GM11168 (cell line): Measurements from ENCODE around the gene PPP4C.
"Not testable (repeated sequence)": the region's sequence is repeated elsewhere in the genome, so short reads cannot be mapped to it uniquely, and the experiment has no call there.

Source experiments
- in situ Hi-C: fragments of 300-500 bp; cut with MboI; formaldehyde crosslinking; loops from one replicate; pipeline ENCODE4 v1.12.0; 2022; ENCODE audit warnings: low sequenced_read_pairs; ENCODE audit not compliant: unreplicated experiment

Gene PPP4C

GRCh38 chr16:30094541-30095165 lies 18.9 kb downstream of the PPP4C start:
- in situ Hi-C loops, result no loop called here

DNA sequence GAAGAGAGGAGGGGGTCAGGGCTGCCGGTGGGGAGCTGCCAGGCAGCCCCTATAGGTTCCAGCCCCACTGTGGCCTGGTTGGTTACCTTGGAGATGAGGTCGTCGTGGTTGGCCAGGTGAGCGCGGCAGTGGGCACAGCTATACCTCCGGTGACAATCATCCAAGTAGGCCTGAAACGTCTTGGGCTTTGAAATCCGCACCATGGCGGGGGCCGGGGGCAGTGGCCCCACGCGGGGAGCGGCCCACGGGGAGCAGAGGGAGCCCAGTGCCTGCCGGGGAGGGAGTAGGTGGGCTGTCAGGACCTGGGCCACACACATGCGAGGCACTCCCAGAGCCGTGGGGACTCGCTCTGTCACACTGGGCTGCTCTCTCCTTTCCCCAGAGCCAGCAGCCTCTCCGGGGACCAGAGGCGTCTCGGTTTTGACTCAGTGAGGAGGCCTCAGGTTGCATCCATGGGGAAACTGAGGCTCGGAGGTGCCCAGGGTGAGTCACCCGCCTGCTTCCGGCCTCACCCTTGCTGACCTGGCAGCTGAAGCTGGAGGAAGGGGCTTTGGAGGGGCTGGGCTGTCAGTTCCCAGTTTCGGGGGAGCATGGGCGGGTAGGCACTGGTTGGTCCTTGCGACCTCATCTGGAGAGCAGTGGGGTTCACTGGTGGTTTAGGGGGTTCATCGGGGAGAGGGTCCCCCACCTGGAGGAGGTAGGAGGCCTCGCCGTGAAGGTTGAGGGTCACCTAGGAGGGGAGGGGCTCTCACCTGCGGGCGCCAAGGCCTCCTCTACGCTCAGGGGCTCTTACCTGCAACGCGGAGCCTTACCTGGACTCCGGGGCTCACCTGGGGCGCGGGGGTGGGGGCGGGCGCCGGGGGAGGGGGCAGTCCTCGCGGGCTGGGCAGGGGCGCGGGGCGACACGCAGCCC lies 19.6 kb downstream of the PPP4C start:
- in situ Hi-C loops, result no loop called here

GRCh38 chr16:30096105-30096861 lies 20.5 kb downstream of the PPP4C start, which contains the start of gene YPEL3:
YPEL3 (minus strand) TSS chr16:30096213; CDS start chr16:30095482, 731 bp downstream.
- in situ Hi-C loops, result no loop called here

DNA sequence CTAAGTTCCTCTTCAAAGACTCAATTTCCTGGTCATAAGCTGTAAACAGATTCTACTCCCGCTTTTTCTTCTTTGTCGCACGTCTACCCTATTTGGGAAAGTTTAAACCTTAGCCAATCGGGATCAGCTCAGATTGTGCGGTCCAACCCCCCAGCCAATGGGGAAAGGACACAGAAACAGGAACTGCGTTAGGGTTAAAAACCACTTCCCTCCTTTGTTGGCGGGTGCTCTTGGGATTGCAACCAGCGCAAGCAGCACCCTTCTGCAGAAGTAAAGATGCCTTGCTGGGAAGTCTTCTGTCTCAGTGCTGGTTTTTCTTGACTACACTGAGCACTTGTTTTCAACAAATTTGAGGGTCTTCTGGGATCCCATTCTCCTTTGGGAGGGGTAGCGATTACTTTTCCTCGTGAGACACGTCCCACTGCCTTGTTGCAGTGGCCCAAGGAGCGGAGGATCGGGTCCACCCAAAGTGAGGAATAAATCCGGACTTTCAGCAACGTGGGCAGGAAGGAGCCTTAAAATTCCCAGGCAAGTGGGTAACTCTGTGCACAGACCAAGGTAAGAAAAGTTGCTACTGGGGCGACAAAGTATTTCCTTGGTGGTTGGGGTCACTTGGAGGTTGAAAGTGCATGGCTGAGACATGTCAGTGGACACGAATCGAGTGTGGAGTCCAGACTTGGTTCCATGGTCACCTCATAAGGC lies 21.2 kb downstream of the PPP4C start:
- in situ Hi-C loops, result no loop called here

DNA sequence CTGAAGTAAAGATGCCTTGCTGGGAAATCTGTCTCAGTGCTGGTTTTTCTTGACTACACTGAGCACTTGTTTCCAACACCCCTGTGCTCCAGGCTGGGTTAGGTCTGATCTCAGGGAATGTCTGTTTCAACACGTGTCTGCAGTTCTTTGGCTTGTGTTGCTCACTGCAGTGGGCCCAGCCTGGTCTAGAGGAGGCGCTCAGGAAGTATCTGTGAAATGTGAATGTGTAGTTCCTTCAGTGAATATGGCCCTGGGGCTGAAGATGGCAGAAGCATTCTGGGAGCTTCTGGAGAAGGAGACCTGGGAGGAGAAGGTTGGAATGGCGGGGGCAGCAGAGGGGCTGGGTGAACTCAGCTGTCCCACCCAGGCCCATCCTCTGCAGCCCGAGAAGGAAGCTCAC lies 28.3 kb downstream of the PPP4C start:
- in situ Hi-C loops, result no loop called here

DNA sequence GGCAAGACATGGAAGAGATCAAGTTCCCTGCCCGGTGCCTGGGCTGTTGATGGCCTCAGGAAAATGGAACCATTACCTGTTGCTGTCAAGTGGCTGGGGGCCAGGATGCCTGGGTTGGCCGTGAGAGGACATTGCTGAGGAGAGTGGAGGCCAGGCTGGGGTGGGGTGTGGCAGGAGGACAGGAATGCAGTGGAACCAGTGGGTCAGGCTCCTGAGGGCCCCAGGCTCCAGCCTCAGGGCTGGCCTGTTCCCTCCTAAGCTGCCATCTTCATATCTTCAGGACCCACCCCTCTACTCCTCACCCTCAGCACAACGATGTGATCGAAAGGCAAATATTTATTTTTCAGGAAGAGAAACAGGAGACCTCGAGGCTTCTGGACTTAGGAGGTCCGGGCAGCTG lies 28.7 kb downstream of the PPP4C start:
- in situ Hi-C loops, result no loop called here

DNA sequence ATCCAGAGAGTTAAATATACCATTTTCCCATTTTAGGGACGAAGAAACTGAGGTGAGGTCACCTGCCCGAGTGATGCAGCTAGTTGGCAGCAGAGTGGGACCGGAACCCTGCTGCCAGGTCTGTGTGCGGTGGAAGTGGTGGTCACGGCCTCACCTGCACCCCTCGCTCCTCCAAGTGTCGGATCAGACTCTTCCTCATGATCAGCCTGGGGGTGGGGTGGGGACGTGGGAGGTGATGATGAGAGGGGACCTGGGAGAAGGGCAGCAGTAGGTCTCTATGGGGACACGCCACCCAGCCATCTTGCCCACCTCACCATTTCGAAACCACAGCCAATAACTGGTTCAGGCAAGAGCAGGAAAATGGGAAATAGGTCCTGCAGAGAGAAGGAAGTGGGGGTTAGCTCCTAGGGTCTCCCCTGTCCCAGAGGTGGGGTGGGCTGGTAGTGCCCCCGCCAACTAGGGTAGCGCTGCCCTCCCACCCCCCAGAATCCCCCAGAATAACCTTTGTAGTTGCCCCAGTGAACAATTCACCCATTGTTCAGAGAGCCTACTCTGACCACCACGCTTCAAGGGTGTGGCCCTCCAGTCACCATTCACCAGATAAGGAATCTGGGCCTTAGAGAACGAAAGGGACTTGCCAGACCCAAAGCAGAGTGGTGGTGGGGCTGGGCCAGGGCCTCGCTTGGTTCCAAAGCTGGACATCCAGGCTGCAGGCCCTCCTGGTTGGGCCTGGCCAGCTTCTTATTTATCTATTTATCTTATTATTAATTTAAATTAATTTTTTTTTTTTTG lies 32.5 kb downstream of the PPP4C start:
- in situ Hi-C loops, result no loop called here

DNA sequence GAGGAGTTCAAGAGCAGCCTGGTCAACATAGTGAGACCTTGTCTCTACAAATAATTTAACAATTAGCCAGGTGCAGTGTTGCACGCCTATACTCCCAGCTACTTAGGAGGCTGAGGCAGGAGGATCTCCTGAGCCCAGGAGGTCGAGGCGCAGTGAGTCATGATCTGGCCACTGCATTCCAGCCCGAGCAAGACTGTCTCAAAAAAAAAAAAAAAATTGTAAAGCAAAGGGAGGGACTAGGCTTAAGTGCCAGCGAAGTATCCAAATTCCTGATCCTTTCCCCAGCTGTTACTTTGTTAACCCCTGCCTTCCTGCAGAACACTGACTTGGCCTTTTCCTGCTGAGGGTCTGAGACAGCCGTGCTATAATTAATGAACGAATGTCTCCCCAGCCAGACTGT lies 34.9 kb downstream of the PPP4C start:
- in situ Hi-C loops, result no loop called here

- in situ Hi-C loops, result no loop called here
Measured at GRCh38 chr16:30112197-30113030, 36.6 kb downstream of the PPP4C start.

DNA sequence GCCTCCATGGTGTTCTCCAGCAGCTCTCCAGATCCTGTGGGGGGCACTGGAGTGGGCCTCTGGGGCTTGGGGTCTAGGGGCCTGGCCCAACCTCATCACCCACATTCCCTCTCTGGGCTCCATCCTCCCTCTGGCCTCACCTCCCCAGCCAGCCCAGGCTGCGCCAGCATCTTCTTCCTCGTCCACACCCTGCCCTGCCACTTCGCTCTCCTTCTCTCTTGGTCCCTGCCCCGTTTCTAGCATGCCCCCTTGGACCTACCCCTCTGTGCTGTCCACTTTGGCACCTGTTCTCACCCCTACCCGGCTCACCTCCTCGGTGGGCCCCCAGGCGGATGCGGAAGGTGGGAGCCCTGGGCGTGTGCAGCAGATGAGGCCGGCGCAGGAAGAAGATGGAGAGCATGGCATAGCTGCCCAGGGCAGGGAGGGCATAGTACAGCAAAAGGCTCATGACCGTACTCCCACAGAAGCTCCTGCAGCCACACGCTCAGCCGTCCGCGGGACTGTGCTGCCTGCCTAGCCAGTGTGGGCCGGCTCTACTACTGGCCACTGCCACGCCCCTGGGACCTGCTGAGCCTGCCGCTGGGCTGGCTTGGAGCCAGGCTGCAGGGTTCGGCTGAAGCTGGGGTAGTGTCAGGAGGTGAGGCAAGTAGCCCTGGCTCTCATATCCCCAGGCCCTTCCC lies 37.4 kb downstream of the PPP4C start, which contains the start of gene GDPD3:
GDPD3 (minus strand) TSS at position 507 of the 680 bp plus-strand sequence; CDS start at position 448, 59 bp downstream.
- in situ Hi-C loops, result no loop called here

DNA sequence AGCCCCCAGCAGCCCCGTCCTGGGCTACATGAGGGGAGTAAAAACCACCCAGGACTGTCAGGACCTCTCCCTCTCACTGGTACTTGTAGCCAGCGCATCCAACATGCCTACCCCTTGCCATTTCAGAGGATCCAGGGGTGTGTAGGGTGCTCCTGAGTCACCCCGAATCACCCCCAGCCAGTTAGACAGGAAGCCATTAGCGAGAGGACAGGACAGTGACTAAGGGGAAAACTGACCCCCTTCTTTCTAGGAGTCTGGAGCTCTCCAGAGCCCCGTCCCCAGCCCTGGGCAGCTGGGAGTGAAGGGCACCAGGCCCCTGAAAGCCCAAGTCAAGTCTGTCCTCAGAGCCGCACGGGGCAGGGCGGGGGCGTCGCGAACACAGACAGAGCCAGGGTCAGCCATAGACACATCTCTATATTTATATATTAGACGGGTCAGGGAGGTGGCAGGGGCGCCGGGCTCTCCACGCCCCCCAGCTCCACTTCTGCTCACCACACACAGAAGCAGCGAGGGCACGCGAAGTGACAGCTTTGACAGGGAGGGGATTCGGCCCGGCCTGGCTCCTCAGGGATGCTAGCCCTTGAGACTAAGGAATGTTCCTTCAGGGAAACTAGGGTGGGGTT lies 38.0 kb downstream of the PPP4C start:
- in situ Hi-C loops, result no loop called here

DNA sequence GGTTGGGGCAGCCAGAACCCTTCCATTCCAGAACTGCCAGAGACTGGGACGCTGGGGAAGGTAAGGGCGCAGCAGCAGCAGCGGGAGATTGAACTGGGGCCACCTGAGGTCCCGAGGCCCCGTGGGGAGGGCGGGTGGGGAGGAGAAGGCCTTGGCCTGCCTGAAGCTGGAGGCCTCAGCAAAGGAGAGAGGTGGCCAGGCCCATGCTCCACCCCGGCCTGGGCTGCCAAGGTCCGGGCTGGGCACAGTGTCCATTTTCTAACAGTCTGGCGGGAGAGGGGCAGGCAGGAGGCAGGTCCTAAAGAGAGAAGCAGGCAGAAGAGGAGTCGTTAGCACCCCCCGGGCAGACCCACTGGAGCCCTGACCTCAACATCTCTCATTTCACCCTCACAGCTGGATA lies 38.6 kb downstream of the PPP4C start:
- in situ Hi-C loops, result no loop called here

DNA sequence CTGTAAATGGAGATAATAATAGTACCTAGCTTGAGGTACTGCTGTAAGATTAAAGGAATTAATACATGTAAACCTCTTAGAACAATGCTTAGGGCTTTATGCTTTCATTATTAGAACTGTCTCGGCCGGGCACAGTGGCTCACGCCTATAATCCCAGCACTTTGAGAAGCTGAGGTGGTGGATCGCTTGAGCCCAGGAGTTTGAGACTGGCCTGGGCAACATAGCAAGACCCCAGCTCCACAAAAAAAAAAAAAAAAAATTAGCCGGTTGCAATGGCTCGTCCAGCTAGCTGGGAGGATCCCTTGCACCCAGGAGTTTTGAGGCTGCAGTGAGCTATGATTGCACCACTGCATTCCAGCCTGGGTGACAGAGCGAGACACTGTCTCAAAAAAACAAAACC lies 39.0 kb downstream of the PPP4C start:
- in situ Hi-C loops, result not testable (repeated sequence)

DNA sequence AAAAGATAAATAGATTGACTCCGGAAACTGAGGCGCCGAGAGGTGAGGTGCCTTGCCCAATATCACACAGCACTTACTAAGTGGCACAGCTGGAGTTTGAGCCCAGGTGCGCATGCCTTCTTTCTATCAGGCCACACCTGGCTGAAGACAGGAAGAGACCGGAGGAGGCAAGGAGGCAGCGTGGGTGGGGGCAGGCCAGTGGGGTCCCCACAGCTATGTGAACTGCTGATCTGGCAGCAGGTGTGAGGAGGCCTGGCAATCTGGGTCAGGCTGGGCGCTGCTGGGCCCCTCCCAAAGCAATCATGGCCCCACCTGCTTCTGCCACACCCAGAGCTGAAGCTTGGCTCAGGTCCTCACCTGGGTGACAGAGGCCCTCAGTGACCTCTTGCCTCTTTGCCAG lies 39.4 kb downstream of the PPP4C start:
- in situ Hi-C loops, result no loop called here

DNA sequence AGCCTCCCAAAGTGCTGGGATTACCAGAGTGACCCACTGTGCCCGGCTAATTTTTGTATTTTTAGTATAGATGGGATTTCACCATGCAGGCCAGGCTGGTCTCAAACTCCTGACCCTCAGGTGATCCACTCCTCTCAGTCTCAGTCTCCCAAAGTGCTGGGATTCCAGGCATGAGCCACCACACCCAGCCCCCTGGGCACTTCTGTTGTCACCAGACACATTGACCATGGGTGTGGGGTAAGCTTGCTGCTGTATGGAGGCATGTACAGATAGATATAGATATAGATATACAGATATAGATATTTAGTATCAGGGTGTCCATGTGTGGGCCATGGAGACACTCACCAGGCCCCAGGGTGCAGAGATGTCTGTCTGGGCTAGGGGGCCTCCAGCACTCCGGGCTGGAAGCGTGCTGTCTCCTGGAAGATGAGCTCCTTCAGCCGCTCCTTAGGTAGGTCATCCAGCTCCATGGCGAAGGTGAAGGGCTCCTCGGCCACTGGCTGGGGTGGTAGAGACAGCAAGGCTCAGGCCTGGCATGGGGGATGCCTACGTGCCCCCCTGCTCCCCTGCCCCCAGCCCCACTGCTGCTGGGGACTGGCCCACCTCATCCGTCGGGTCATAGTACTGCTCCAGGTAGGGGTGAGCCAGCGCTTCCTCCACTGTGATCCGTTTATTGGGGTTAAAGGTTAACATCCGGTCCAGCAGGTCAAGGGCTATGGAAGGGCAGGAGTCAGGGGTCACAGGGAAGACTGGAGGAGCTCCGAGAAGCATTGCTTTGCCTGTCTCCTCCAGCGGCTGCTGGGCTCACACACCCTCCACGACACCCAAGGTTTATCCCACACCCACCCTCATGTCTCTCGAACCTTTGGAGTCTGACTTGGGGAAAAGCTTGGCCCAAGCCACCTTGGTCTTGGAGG lies 40.8 kb downstream of the PPP4C start:
- in situ Hi-C loops, result no loop called here

GRCh38 chr16:30117768-30118167 lies 42.0 kb downstream of the PPP4C start:
- in situ Hi-C loops, result no loop called here

- in situ Hi-C loops, result no loop called here
Measured at GRCh38 chr16:30119428-30119827, 43.6 kb downstream of the PPP4C start.
